Smooth muscle cell (in vitro differentiated cells): Measurements from ENCODE around the gene KYAT1. TPM values are rescaled to one million over a fixed set of nuclear protein-coding genes. Genes with fewer than 3 reads are reported as not detected.

ENCODE experiments used
- DNase-seq: peaks from one replicate; lab custom pipeline; 2025; ENCODE audit not compliant: unreplicated experiment; lab: John Stamatoyannopoulos, UW
- H2AFZ ChIP-seq: fragments of 200-600 bp; sonication (generic); 2 replicates; pipeline ENCODE4 v1.6.0; 2016; ENCODE audit warnings: antibody characterized with exemption, low read depth, mild to moderate bottlenecking
- H3F3A ChIP-seq: fragments of 200-600 bp; sonication (generic); 2 replicates; pipeline ENCODE4 v1.6.0; 2017; ENCODE audit warnings: antibody characterized with exemption, low read depth
- H3K27ac ChIP-seq: fragments of 200-600 bp; sonication (generic); 2 replicates; pipeline ENCODE4 v1.5.1; 2016; ENCODE audit warnings: low read depth, mild to moderate bottlenecking
- H3K27me3 ChIP-seq: fragments of 200-600 bp; sonication (generic); 2 replicates; pipeline ENCODE4 v1.6.1; 2016; ENCODE audit warnings: low read depth, mild to moderate bottlenecking
- H3K36me3 ChIP-seq: fragments of 200-600 bp; sonication (generic); 2 replicates; pipeline ENCODE4 v1.5.1; 2016; ENCODE audit warnings: low read depth
- H3K4me1 ChIP-seq: fragments of 200-600 bp; sonication (generic); 2 replicates; pipeline ENCODE4 v1.5.1; 2016; ENCODE audit warnings: low read depth
- H3K4me2 ChIP-seq: fragments of 200-600 bp; sonication (generic); 2 replicates; pipeline ENCODE4 v1.6.0; 2016; ENCODE audit warnings: mild to moderate bottlenecking
- H3K4me3 ChIP-seq: fragments of 200-600 bp; sonication (generic); 2 replicates; pipeline ENCODE4 v1.5.1; 2016; ENCODE audit warnings: mild to moderate bottlenecking
- H3K79me2 ChIP-seq: fragments of 200-600 bp; sonication (generic); 2 replicates; pipeline ENCODE4 v1.6.0; 2016; ENCODE audit warnings: low read depth, mild to moderate bottlenecking
- H3K9ac ChIP-seq: fragments of 200-600 bp; sonication (generic); 2 replicates; pipeline ENCODE4 v1.6.0; 2016; ENCODE audit warnings: low read depth
- H3K9me3 ChIP-seq: fragments of 200-600 bp; sonication (generic); replicated peaks from 2 replicates; pipeline ENCODE4 v1.5.1; 2016; ENCODE audit warnings: low read depth
- H4K20me1 ChIP-seq: fragments of 200-600 bp; sonication (generic); 2 replicates; pipeline ENCODE4 v1.6.0; 2016; ENCODE audit warnings: low read depth
- CTCF ChIP-seq: fragments of 200-600 bp; sonication (generic); IDR thresholded peaks from 2 replicates; pipeline ENCODE4 v1.5.1; 2017; ENCODE audit warnings: borderline replicate concordance, mild to moderate bottlenecking, antibody characterized with exemption; ENCODE audit not compliant: insufficient read depth, poor library complexity, severe bottlenecking
- WGBS: methylation state at CpG from one replicate; pipeline ENCODE4 v1.1.7; 2016; ENCODE audit warnings: low lambda C conversion rate; 5-methylcytosine and 5-hydroxymethylcytosine counted together
- polyA plus RNA-seq: library from polyadenylated mRNA; unstranded; fragments of >200 nt; fragmentation: Nextera tagmentation; extraction: Ambion mirVana; gene quantifications from 2 replicates; pipeline ENCODE4 v1.2.1, GENCODE V29; 2016
- total RNA-seq: library from RNA; depleted of rRNA; stranded (reverse); fragments of >200 nt; gene quantifications from 2 replicates; pipeline ENCODE4 v1.2.3, GENCODE V29; 2014

The KYAT1 gene
- total and polyA plus RNA-seq, 2 experiments from 2014 or later, result 3.1 to 7.7 TPM

GRCh38 chr9:128920381-128921058 is 38.8 kb upstream of the KYAT1 start, which contains the start of gene PHYHD1:
TSS of gene PHYHD1 (plus strand) at chr9:128920982. CDS start at chr9:128922324, 1,342 bp downstream.
- Histone ChIP-seq H3K36me3 (no peaks in the 10 kb centered on the region), H3K9ac (no peak within 1 kb of the TSS), H3K4me3 (peak within 1 kb of the TSS; percentile 55), H2AFZ (no peak within 1 kb of the TSS), H3K79me2 (peaks cover 5% of the 10 kb centered on the region), H3K27ac (peak within 1 kb of the TSS; percentile 70), H4K20me1 (no peaks in the 10 kb centered on the region), H3K27me3 (no peaks in the 10 kb centered on the region), H3F3A (peaks cover 4% of the 10 kb centered on the region), H3K9me3 (no peaks in the 10 kb centered on the region), H3K4me2 (peak within 1 kb of the TSS; percentile 87), H3K4me1 (peaks cover 10% of the 10 kb centered on the region)
- no peak for DNase-seq
- TF ChIP-seq CTCF, result no peak
- 58% methylated on average over 13 of the region's 13 CpGs for WGBS

DNA sequence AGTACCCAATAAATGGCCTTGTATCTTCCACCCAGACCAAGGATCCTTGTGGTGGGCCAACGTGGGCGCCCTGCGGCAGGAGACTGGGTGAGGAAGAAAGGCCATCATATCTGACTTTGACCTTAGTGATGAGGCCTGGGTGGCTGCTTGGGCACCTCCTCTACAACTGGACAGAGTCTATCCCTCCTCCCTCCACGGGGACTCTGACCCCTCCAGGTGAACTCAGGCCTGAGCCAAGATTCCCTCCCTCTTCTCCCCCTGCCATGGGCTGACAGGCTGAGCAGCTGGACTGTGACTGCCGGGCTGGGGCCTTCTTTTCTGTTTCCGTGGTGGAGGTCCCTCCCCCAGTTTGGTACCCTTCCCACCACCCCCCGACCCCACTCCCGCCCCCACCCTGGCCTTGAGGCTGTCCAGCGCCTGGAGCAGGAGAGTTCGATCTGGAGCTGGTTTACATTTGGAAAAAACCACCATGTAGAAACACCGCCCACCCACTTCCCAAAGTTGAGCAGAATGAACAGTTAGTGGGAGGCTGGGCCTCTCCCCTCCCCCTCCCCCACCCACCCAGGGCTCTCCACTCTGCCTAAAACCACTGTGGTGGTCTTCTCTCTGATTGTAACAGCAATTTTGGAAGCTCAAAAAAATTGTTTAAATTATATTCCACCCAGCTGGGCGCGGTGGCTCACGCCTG is 37.8 kb upstream of the KYAT1 start:
- Histone ChIP-seq H3K4me1 (peaks cover 10% of the 10 kb centered on the region), H3K9ac (no peak overlapping the region), H3K9me3 (no peaks in the 10 kb centered on the region), H3K4me2 (peak overlapping the region; percentile 51), H4K20me1 (peaks cover 6% of the 10 kb centered on the region), H3K79me2 (peaks cover 11% of the 10 kb centered on the region), H3K36me3 (no peaks in the 10 kb centered on the region), H2AFZ (no peak overlapping the region), H3K27ac (peak overlapping the region; percentile 13), H3K27me3 (no peaks in the 10 kb centered on the region), H3F3A (peaks cover 4% of the 10 kb centered on the region), H3K4me3 (no peak overlapping the region)
- 59% methylated on average over 13 of the region's 14 CpGs for WGBS
- TF ChIP-seq CTCF, result no peak
- DNase-seq, result no peak

DNA sequence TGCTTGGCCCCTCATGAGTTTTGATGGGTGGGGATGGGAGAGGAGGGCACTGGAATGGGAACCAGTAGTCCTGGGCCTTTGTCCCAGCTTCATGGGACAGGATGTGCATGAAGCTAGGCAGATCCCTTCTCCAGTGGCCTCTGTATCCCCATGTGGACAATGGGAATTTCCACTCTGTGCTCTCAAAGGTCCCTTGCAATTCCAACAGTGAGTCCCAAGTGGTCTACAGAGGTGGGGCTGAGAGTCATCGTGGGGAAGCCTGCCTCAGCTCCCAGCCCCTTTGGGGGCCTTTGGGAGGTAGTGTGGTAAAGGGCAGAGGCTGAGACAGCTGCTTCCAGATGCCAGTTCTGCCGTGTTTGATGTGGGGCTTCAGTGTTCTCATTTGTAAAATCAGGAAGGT is 37.2 kb upstream of the KYAT1 start:
- Histone ChIP-seq H3K9ac (no peak overlapping the region), H3K79me2 (peaks cover 15% of the 10 kb centered on the region), H3K27me3 (no peaks in the 10 kb centered on the region), H3F3A (peaks cover 4% of the 10 kb centered on the region), H3K27ac (peak overlapping the region; percentile 8), H3K36me3 (no peaks in the 10 kb centered on the region), H3K4me1 (peaks cover 10% of the 10 kb centered on the region), H3K4me2 (no peak overlapping the region), H4K20me1 (peaks cover 9% of the 10 kb centered on the region), H2AFZ (no peak overlapping the region), H3K4me3 (no peak overlapping the region), H3K9me3 (no peaks in the 10 kb centered on the region)
- TF ChIP-seq CTCF, result no peak
- DNase-seq, result no peak
- 70% methylated on average over 2 of the region's 2 CpGs for WGBS
